Fibroblast of the conjunctiva (primary cell): ENCODE measurements around the gene TRIM37.

Source experiments
- DNase-seq: peaks from one replicate; pipeline ENCODE4 v3.0.0-alpha.2; 2010; ENCODE audit warnings: low read depth

TRIM37 gene

DNA sequence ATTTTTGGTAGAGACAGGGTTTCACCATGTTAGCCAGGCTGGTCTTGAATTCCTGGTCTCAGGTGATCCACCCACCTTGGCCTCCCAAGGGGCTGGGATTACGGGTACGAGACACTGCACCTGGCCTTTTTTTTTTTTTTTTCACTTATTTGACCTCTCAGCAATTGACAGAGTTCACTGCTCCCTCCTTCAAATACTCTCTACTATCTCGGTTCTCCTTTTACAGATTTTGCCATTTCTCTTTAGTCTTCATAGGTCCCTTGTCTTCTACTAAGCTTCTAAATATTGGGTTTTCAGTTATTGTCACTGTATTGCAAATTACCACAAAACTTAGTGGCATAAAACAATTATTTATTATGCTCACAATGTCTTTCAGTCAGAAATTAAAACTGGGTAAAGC lies 159.3 kb downstream of the TRIM37 start:
- DNase-seq = no peak

DNA sequence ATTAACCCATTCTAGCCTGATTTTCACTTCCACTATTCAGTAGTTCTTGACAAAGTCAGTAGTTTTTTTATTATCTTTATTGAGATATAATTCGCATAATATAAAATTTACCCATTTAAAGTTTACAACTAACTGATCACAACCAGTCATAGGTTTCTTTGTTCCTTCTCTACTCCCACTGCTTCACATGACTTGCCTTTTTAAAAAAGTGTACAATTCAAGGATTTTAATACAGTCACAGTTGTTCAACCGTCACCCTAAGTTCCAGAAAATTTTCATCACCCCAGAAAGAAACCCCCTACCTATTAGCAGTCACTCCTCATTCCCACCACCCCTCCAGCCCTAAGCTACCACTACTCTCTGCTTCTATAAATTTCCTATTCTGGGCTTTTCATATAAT lies 162.5 kb downstream of the TRIM37 start:
- no peak for DNase-seq

DNA sequence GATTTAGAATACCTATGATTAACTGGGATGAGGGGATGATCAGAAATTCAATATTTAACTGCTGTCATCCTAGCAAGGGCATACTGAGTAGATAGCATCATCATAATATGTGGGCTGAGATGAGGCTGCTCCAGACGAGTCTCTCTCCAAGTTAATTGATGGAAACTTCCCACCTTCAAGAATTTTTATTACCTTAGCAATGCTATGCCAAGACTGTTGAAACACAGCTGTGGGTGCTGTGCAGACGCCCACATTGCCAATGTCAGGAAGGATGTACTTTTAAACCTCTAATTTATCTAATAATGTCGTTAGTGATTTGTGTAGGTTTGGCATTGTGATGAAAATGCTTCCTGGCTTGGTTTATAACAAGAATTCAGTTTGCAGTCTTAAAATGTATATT lies 170.4 kb downstream of the TRIM37 start:
- no peak for DNase-seq

DNA sequence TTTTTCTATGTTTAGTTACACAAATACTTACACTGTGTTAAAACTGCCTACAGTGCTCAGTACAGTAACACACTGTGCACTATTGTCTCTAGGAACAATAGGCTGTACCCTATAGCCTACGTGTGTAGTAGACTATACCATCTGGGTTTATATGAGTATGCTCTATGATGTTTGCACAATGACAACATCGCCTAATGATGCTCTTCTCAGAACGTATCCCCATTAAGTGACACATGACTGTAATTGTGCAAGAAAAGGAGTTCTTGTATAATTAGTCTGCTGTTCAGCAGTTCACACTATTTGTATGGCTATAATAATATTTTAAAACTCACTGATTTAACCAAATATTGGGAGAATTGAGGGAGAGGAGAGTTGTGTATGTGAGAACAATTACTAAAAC lies 173.7 kb downstream of the TRIM37 start:
- no peak for DNase-seq
